Adrenal gland (tissue), 19 donors: Measurements from ENCODE around the gene CEACAM1. TPM values are rescaled to one million over a fixed set of nuclear protein-coding genes. Genes with fewer than 3 reads are reported as not detected.

Experiments
- DNase-seq, 7 donors: peaks; one replicate each; pipeline ENCODE4 v3.0.0-alpha.2; 2019 to 2020
- H3K27ac ChIP-seq, 5 donors: fragments of 200-600 bp; sonication (generic) in 4 of 5; 1 replicate in 3 of 5; 2 replicates in 2 of 5; pipeline versions ENCODE4 v1.5.1 to v1.8.0; 2016 to 2020; ENCODE audit warnings: mild to moderate bottlenecking in 1 of 5
- H3K27me3 ChIP-seq: fragments of 200-600 bp; 2 replicates; pipeline ENCODE4 v1.8.0; 2021
- H3K36me3 ChIP-seq, 2 donors: fragments of 200-600 bp; replicated peaks in 1 of 2; 1 replicate in 1 of 2; 2 replicates in 1 of 2; pipeline versions ENCODE4 v1.5.1 to v1.8.0; 2018 to 2022
- H3K4me1 ChIP-seq, 2 donors: fragments of 200-600 bp; replicated peaks in 1 of 2; 1 replicate in 1 of 2; 2 replicates in 1 of 2; pipeline versions ENCODE4 v1.5.1 to v1.8.0; 2018 to 2021
- H3K4me3 ChIP-seq, 4 donors: fragments of 200-600 bp; sonication (generic) in 3 of 4; one replicate each; pipeline ENCODE4 v1.5.1; 2016 to 2018
- H3K9me3 ChIP-seq, 3 donors: fragments of 200-600 bp; sonication (generic) in 1 of 3; replicated peaks in 1 of 3; 1 replicate in 2 of 3; 2 replicates in 1 of 3; pipeline versions ENCODE4 v1.5.1 to v1.8.0; 2016 to 2021
- CTCF ChIP-seq, 6 experiments: fragments of 450-650 bp in 4 of 6; fragments of 200-600 bp in 2 of 6; sonication (generic) in 1 of 6; IDR thresholded peaks; 1 replicate in 5 of 6; 2 replicates in 1 of 6; pipeline versions ENCODE4 v1.5.1 to v1.8.0; 2016 to 2021; ENCODE audit warnings: antibody characterized with exemption in 6 of 6, mild to moderate bottlenecking in 2 of 6, moderate library complexity in 1 of 6
- POLR2A ChIP-seq, 2 donors: fragments of 450-650 bp; IDR thresholded peaks; one replicate each; pipeline ENCODE4 v1.6.1; 2017; ENCODE audit warnings: antibody characterized with exemption in 2 of 2, mild to moderate bottlenecking in 2 of 2, moderate library complexity in 1 of 2
- WGBS, 4 donors: extraction: QIAGEN DNeasy Blood & Tissue Kit in 2 of 4; methylation state at CpG; one replicate each; pipeline versions ENCODE4 v1.1.5 to v1.1.7; 2013 to 2017; 5-methylcytosine and 5-hydroxymethylcytosine counted together
- intact Hi-C, 2 donors: fragments of 100-400 bp; cut with DNase I; formaldehyde crosslinking; loops; one replicate each; pipeline versions ENCODE4 v1.14.1 to v1.15.0; 2022 to 2023
- long read RNA-seq, 10 donors: library from polyadenylated mRNA in 3 of 10; unstranded in 2 of 10; stranded (forward) in 1 of 10; transcript quantifications; one replicate each; pipeline ENCODE4 v2.0.0 and lab custom pipeline, GENCODE V29; 2021 to 2026
- polyA plus RNA-seq, 3 donors: library from polyadenylated mRNA; stranded (reverse); fragments of 200-250 nt in 2 of 3; fragments of 350-450 nt in 1 of 3; fragmentation: Illumina TruSeq in 1 of 3; extraction: RNeasy Lipid Tissue Mini Kit (QIAGEN cat#74804) in 1 of 3; gene quantifications; one replicate each; pipeline ENCODE4 v1.2.3, GENCODE V29; 2013 to 2014
- total RNA-seq, 9 donors: library from RNA; depleted of rRNA in 4 of 9; stranded (reverse); fragments of >200 nt in 4 of 9; fragments of 120-200 nt in 1 of 9; fragmentation: NEBNext Ultra II Directional in 1 of 9; extraction: Animal tissue kit (Norgen Biotek cat#: 25700) in 1 of 9; gene quantifications; one replicate each; pipeline versions ENCODE4 v1.1.0 to v1.2.4, GENCODE V29; 2013 to 2023
- donor health status: healthy with polysubstance abuse.
- donor health status: Bipolar disorder and iron deficiency.
- donor health status: DM: yes; HTN: yes; CAD: no.
- donor health status: DM: no; HTN: no; CAD: no.
- donor health status: DM: no; HTN: no; CAD: no.
- donor health status: DM: yes; HTN: yes; CAD: no.

Gene CEACAM1
- total RNA-seq (10 to 100 TPM; 12.1 to 35.2 (median 26.0) TPM), polyA plus RNA-seq (10 to 100 TPM; 15.5 to 59.5 (median 17.7) TPM)
- long read RNA-seq, donor 1, partial matches to known transcripts, result 0 of 8 reads
- long read RNA-seq, donor 1, other reads (novel, unspliced or antisense), result 0 of 8 reads
- long read RNA-seq, donor 2, partial matches to known transcripts, result 10 of 17 reads
- long read RNA-seq, donor 2, other reads (novel, unspliced or antisense), result 0 of 17 reads
- long read RNA-seq, donor 3, partial matches to known transcripts, result 0 of 5 reads
- long read RNA-seq, donor 3, other reads (novel, unspliced or antisense), result 0 of 5 reads
- long read RNA-seq, donor 4, partial matches to known transcripts, result 1 of 7 reads
- long read RNA-seq, donor 4, other reads (novel, unspliced or antisense), result 3 of 7 reads
- long read RNA-seq, donor 5, transcript CEACAM1-201 (9 exons, 3,519 nt), result major isoform, 11 of 21 reads
- long read RNA-seq, donor 5, partial matches to known transcripts, result 2 of 21 reads
- long read RNA-seq, donor 5, other reads (novel, unspliced or antisense), result 3 of 21 reads
- long read RNA-seq, donor 6, partial matches to known transcripts, result 1 of 7 reads
- long read RNA-seq, donor 6, other reads (novel, unspliced or antisense), result 1 of 7 reads
- long read RNA-seq, donor 7, partial matches to known transcripts, result 0 of 2 reads
- long read RNA-seq, donor 7, other reads (novel, unspliced or antisense), result 0 of 2 reads
- long read RNA-seq, donor 8, partial matches to known transcripts, result 0 of 9 reads
- long read RNA-seq, donor 8, other reads (novel, unspliced or antisense), result 0 of 9 reads
- long read RNA-seq, donor 9, partial matches to known transcripts, result 0 of 7 reads
- long read RNA-seq, donor 9, other reads (novel, unspliced or antisense), result 0 of 7 reads
- long read RNA-seq, donor 10, partial matches to known transcripts, result 0 of 5 reads
- long read RNA-seq, donor 10, other reads (novel, unspliced or antisense), result 0 of 5 reads

GRCh38 chr19:42528354-42529247, at the start of gene CEACAM1:
CEACAM1 (minus strand) TSS chr19:42528481; CDS start chr19:42528374, 107 bp downstream.
- peak within 1 kb of the TSS in 2 of 5 donors; percentile 26 to 61 for H3K27ac ChIP-seq
- intact Hi-C loops, result loop anchor here (2.0 to 5.0 kb wide), 2 partner anchors 76 kb away; no protein-coding TSS in a partner anchor
- peaks cover 0 to 7% of the 10 kb centered on the region in 2 donors for H3K4me1 ChIP-seq
- H3K27me3 ChIP-seq, result no peaks in the 10 kb centered on the region
- no peaks in the 10 kb centered on the region for H3K36me3 ChIP-seq
- 48 to 62% (median 57%) methylated on average over 4 to 7 of the region's 7 CpGs for WGBS, 4 donors
- TF ChIP-seq POLR2A (IDR thresholded peaks at IDR 0.05) (no peak), CTCF (IDR thresholded peaks at IDR 0.05) (no peak)
- peak within 1 kb of the TSS in 1 of 4 donors; percentile 9 for H3K4me3 ChIP-seq
- H3K9me3 ChIP-seq, result no peaks in the 10 kb centered on the region
- DNase-seq, result peak in 6 of 7 donors; percentile 40 to 71 (median 54)

GRCh38 chr19:42577016-42577415, 48.7 kb upstream of the CEACAM1 start:
- TF ChIP-seq POLR2A (IDR thresholded peaks at IDR 0.05), result no peak
- no peak for TF ChIP-seq CTCF (IDR thresholded peaks at IDR 0.05)
- intact Hi-C loops, result no loop called here
- H3K27me3 ChIP-seq, result no peaks in the 10 kb centered on the region
- 75 to 100% (median 88%) methylated on average over 1 of the region's 1 CpG for WGBS, 4 donors
- no peaks in the 10 kb centered on the region for H3K4me1 ChIP-seq
- H3K9me3 ChIP-seq, result no peaks in the 10 kb centered on the region
- H3K36me3 ChIP-seq, result no peaks in the 10 kb centered on the region
- H3K4me3 ChIP-seq, result no peak overlapping the region
- no peak overlapping the region for H3K27ac ChIP-seq
- DNase-seq, result no peak

DNA sequence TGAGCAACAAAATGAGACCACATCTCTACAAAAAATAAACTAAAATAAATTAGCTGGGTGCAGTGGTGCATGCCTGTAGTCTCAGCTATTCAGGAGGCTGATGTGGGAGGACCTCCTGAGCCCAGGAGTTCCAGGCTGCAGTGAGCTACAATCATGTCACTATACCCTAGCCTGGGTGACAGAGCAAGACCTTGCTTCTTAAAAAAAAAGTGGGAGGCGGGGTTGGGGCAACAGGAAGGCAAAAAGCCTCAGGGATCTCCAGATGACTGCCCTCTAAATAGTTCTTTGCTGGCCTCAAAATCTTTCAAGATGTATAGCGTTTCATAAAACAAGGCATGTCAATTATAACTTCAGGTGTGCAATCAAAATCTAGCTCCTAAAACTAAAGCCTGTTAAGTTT, 48.0 kb upstream of the CEACAM1 start:
- DNase-seq, result no peak
- H3K36me3 ChIP-seq, result no peaks in the 10 kb centered on the region
- WGBS, 4 donors, result 70 to 86% (median 81%) methylated on average over 2 of the region's 2 CpGs

More for the DNA sequence above, 48.0 kb upstream of the CEACAM1 start:
- no peaks in the 10 kb centered on the region for H3K4me1 ChIP-seq
- no peaks in the 10 kb centered on the region for H3K9me3 ChIP-seq
- H3K27me3 ChIP-seq, result no peaks in the 10 kb centered on the region
- intact Hi-C loops, result no loop called here
- no peak overlapping the region for H3K27ac ChIP-seq
- H3K4me3 ChIP-seq, result no peak overlapping the region
- TF ChIP-seq POLR2A (IDR thresholded peaks at IDR 0.05) (no peak), CTCF (IDR thresholded peaks at IDR 0.05) (no peak)
